K562 (cell line): Measurements from ENCODE around the gene HOXA7. TPM values are rescaled to one million over a fixed set of nuclear protein-coding genes. Genes with fewer than 3 reads are reported as not detected.

Source experiments
- ATAC-seq: fragments of 200-7000 bp; cut with Tn5 transposase; 3 replicates; pipeline ENCODE4 v1.9.1; 2020; ENCODE audit warnings: moderate library complexity
- BruUV-seq: library from RNA; stranded (reverse); fragments of 400-500 nt; replicated peaks from 2 replicates; lab custom pipeline; 2021; lab: Mats Ljungman, UMichigan
- CTCF ChIA-PET: fragments of 300-600 bp; formaldehyde crosslinking; extraction: SDS; loops from one replicate; lab custom pipeline; 2021; ENCODE audit warnings: low intra/inter-chr PET ratio; lab: Yijun Ruan, JAX
- POLR2A ChIA-PET: fragments of 300-600, 350-650 bp; sonication (Branson Sonifier 250); formaldehyde crosslinking; extraction: SDS; loops from one replicate; lab custom pipeline; 2021; ENCODE audit warnings: antibody characterized with exemption, inconsistent platforms; lab: Yijun Ruan, JAX
- DNase-seq, 4 experiments: peaks; one replicate each; pipeline versions ENCODE4 v3.0.0 to v3.0.0-alpha.2; 2011 to 2018; ENCODE audit warnings: low spot score in 3 of 4, mixed read lengths in 3 of 4; ENCODE audit errors: extremely low read depth in 1 of 4
- FAIRE-seq: peaks from 2 replicates; lab custom pipeline; 2011; peaks lifted over from hg19 to GRCh38; lab: Jason Lieb, UNC
- H2AFZ ChIP-seq: 2 replicates; pipeline ENCODE4 v1.6.0; 2011; ENCODE audit warnings: low read depth, low read length, control low read depth, inconsistent platforms
- H3K27ac ChIP-seq: fragments of 200-600 bp; 3 replicates; pipeline ENCODE4 v1.8.0; 2011; ENCODE audit warnings: low read depth, mild to moderate bottlenecking, control low read depth, inconsistent platforms, low read length, moderate library complexity, mixed read lengths; ENCODE audit errors: extremely low read depth
- H3K27me3 ChIP-seq, 2 experiments: fragments of 300-600 bp in 1 of 2; 2 replicates in 1 of 2; 3 replicates in 1 of 2; pipeline versions ENCODE4 v1.6.0 to v1.8.0; 2011; ENCODE audit warnings: inconsistent platforms in 2 of 2, low read length in 2 of 2, mild to moderate bottlenecking in 1 of 2, mixed read lengths in 1 of 2, moderate library complexity in 1 of 2; ENCODE audit not compliant: control insufficient read depth in 2 of 2, insufficient read depth in 2 of 2
- H3K36me3 ChIP-seq: fragments of 300-600 bp; 3 replicates; pipeline ENCODE4 v1.8.0; 2011; ENCODE audit warnings: mild to moderate bottlenecking, low read length, inconsistent platforms; ENCODE audit not compliant: control insufficient read depth, insufficient read depth
- H3K4me1 ChIP-seq, 2 experiments: fragments of 200-600 bp in 1 of 2; replicated peaks in 1 of 2; 2 replicates in 1 of 2; 3 replicates in 1 of 2; pipeline versions ENCODE4 v1.5.1 to v1.8.0; 2011; ENCODE audit warnings: inconsistent platforms in 2 of 2, low read length in 2 of 2, mild to moderate bottlenecking in 1 of 2, mixed read lengths in 1 of 2, moderate library complexity in 1 of 2; ENCODE audit not compliant: control insufficient read depth in 2 of 2, insufficient read depth in 2 of 2
- H3K4me2 ChIP-seq: 2 replicates; pipeline ENCODE4 v1.6.1; 2011; ENCODE audit warnings: low read length, control low read depth, inconsistent platforms, mixed read lengths; ENCODE audit not compliant: insufficient read depth
- H3K4me3 ChIP-seq: fragments of 200-600 bp; sonication (generic), shearing (Covaris generic); 2 replicates; pipeline ENCODE4 v1.5.1; 2016; ENCODE audit warnings: control low read depth, inconsistent platforms
- H3K79me2 ChIP-seq: fragments of 200-600 bp; 3 replicates; pipeline ENCODE4 v1.8.0; 2011; ENCODE audit warnings: low read length, inconsistent platforms; ENCODE audit not compliant: control insufficient read depth, insufficient read depth
- H3K9ac ChIP-seq, 2 experiments: 2 replicates each; pipeline versions ENCODE4 v1.6.0 to v1.6.1; 2011; ENCODE audit warnings: low read depth in 2 of 2, low read length in 2 of 2, control low read depth in 1 of 2, inconsistent platforms in 1 of 2, mild to moderate bottlenecking in 1 of 2, mixed read lengths in 1 of 2; ENCODE audit not compliant: insufficient read depth in 1 of 2
- H3K9me1 ChIP-seq: one replicate; pipeline ENCODE4 v1.6.0; 2011; ENCODE audit warnings: inconsistent platforms, mild to moderate bottlenecking, low read length, moderate library complexity; ENCODE audit not compliant: control insufficient read depth, insufficient read depth
- H3K9me3 ChIP-seq: replicated peaks from 2 replicates; pipeline ENCODE4 v1.5.1; 2011; ENCODE audit warnings: low read depth, low read length, inconsistent platforms; ENCODE audit not compliant: control insufficient read depth, insufficient read depth
- H4K20me1 ChIP-seq: replicated peaks from 2 replicates; pipeline ENCODE4 v1.6.1; 2011; ENCODE audit warnings: low read length, inconsistent platforms, mixed read lengths; ENCODE audit not compliant: control insufficient read depth, insufficient read depth
- EGR1 ChIP-seq: fragments of 450-650 bp; conservative IDR thresholded peaks from 2 replicates; pipeline ENCODE4 v1.6.1; 2017; ENCODE audit warnings: mild to moderate bottlenecking
- KDM4B ChIP-seq, 2 experiments: fragments of 450-650 bp in 1 of 2; sonication (generic) in 1 of 2; IDR thresholded peaks; 2 replicates each; pipeline ENCODE4 v1.6.1; 2016 to 2017; ENCODE audit warnings: borderline replicate concordance in 2 of 2, antibody characterized with exemption in 1 of 2, low read depth in 1 of 2, mild to moderate bottlenecking in 1 of 2
- MECOM ChIP-seq: fragments of 250-450 bp; sonication (Bioruptor Pico); IDR thresholded peaks from 2 replicates; pipeline ENCODE4 v1.8.0; 2022; ENCODE audit warnings: inconsistent platforms
- WGBS: fragments of 100-300 bp; shearing (Covaris generic); methylation state at CpG from one replicate; pipeline ENCODE4 v1.1.6; 2016; ENCODE audit warnings: low coverage, mixed read lengths; ENCODE audit not compliant: insufficient coverage; ENCODE audit errors: missing lambda C conversion rate; 5-methylcytosine and 5-hydroxymethylcytosine counted together
- in situ Hi-C: fragments of 300-500 bp; cut with MboI; formaldehyde crosslinking; loops from 4 replicates; pipeline ENCODE4 v1.15.0; 2018; ENCODE audit warnings: inconsistent platforms, mixed read lengths
- intact Hi-C: fragments of 100-400 bp; cut with micrococcal nuclease; formaldehyde crosslinking; loops from 2 replicates; pipeline ENCODE4 v1.14.2; 2022
- polyA plus RNA-seq, 8 experiments: library from polyadenylated mRNA; depleted of rRNA in 4 of 8; stranded (reverse) in 5 of 8; unstranded in 3 of 8; fragments of >200 nt; fragmentation: Nextera tagmentation in 2 of 8; fragmentation: Illumina TruSeq in 1 of 8; extraction: Ambion mirVana in 2 of 8; extraction: Trizol in 1 of 8; gene quantifications; 2 replicates each; pipeline versions ENCODE4 v1.2.1 to v1.2.3, GENCODE V29; 2011 to 2014; ENCODE audit warnings: inconsistent platforms in 1 of 8, missing spikeins in 1 of 8
- total RNA-seq, 7 experiments: library from RNA; depleted of rRNA in 6 of 7; stranded (reverse); fragments of >200 nt in 6 of 7; fragmentation: Illumina TruSeq in 2 of 7; extraction: Trizol in 2 of 7; gene quantifications; 2 replicates each; pipeline versions ENCODE4 v1.2.1 to v1.2.3, GENCODE V29; 2011 to 2021; ENCODE audit warnings: low replicate concordance in 1 of 7
- TF ChIP-seq, protein P1 (sequence below): fragments of 250-450 bp; sonication (Bioruptor Pico); IDR thresholded peaks from 2 replicates; pipeline ENCODE4 v1.5.0; 2021; ENCODE audit warnings: mild to moderate bottlenecking, borderline replicate concordance

The HOXA7 gene
- total and polyA plus RNA-seq, 9 of the 15 experiments (the other 6 are each of a cell fraction or from before 2014, with no cell fraction given): not detected

DNA sequence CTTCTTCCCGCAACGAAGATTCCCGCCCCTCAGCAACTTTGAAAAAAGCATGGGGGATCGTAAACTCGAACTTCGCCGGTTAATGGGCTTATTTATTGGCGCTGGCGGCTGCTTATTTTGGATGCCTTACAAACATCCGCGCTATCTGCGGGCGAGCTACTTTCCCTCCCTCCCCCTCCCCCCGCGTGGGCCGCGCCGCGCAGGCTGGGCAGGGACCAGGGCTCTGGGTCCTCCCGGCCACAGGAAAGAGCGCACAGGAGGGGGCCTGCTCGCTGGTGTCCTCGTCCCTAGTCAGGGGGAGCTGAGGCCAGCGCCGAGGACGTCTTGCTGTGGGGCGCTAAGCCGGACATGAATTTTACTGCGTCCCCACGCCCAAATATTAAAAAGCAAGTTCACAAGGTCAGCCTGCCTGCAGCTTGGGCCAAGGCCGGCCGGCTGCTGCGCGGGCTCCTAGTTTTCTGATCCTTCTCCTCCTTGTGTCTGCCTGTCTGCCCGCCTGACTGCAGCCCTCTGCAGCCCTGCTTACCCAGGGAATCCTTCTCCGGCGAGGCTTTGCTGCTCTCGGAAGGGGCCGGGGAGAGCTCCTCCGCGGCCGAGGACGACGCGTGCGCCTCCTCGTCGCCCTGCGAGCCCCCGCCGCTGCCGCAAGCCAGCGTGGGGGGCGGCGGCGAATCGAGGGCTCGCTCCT lies 16.5 kb upstream of the HOXA7 start:
- Histone ChIP-seq H3K4me3 (no peak overlapping the region), H2AFZ (no peak overlapping the region), H3K4me1 (peaks cover 0 to 3% of the 10 kb centered on the region in 2 experiments; a peak in 1 of 5 replicates), H3K4me2 (no peak overlapping the region), H4K20me1 (no peaks in the 10 kb centered on the region), H3K9me1 (no peaks in the 10 kb centered on the region), H3K36me3 (no peaks in the 10 kb centered on the region), H3K27me3 (peaks cover 29 to 76% of the 10 kb centered on the region in 2 experiments), H3K9me3 (no peaks in the 10 kb centered on the region), H3K27ac (no peak overlapping the region), H3K9ac (no peak overlapping the region), H3K79me2 (no peaks in the 10 kb centered on the region)
- ChIA-PET CTCF (no interaction called here), POLR2A (no interaction called here)
- DNase-seq: no peak
- no peak for ATAC-seq
- in situ Hi-C loops: loop anchor here (25.0 kb wide), 3 partner anchors 661 to 1286 kb away; no protein-coding TSS in a partner anchor
- no peak for FAIRE-seq
- BruUV-seq: no TSS peak
- TF ChIP-seq EGR1: no peak
- TF ChIP-seq, protein P1, sequence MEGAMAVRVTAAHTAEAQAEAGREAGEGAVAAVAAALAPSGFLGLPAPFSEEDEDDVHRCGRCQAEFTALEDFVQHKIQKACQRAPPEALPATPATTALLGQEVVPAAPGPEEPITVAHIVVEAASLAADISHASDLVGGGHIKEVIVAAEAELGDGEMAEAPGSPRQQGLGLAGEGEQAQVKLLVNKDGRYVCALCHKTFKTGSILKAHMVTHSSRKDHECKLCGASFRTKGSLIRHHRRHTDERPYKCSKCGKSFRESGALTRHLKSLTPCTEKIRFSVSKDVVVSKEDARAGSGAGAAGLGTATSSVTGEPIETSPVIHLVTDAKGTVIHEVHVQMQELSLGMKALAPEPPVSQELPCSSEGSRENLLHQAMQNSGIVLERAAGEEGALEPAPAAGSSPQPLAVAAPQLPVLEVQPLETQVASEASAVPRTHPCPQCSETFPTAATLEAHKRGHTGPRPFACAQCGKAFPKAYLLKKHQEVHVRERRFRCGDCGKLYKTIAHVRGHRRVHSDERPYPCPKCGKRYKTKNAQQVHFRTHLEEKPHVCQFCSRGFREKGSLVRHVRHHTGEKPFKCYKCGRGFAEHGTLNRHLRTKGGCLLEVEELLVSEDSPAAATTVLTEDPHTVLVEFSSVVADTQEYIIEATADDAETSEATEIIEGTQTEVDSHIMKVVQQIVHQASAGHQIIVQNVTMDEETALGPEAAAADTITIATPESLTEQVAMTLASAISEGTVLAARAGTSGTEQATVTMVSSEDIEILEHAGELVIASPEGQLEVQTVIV (CRISPR knock-in tag): no peak
- no peak for TF ChIP-seq KDM4B (IDR thresholded peaks at IDR 0.05; ENCODE audit: borderline replicate concordance in 2 of 2, low read depth in 1 of 2)
- TF ChIP-seq MECOM (CRISPR knock-in tag): no peak
- 23% methylated on average over 20 of the region's 58 CpGs for WGBS
- intact Hi-C loops: no loop called here
